Measurements from ENCODE around the gene DYNLRB1. TPM values are rescaled to one million over a fixed set of nuclear protein-coding genes. Genes with fewer than 3 reads are reported as not detected.
A peak's percentile ranks its signal among the peaks of the same experiment; 100 is the strongest.
"Not testable (repeated sequence)": the region's sequence is repeated elsewhere in the genome, so short reads cannot be mapped to it uniquely, and the experiment has no call there.

The DYNLRB1 gene
- total RNA-seq, 6 donors from 2014 or later = 77.5 to 156 (median 122) TPM

DNA sequence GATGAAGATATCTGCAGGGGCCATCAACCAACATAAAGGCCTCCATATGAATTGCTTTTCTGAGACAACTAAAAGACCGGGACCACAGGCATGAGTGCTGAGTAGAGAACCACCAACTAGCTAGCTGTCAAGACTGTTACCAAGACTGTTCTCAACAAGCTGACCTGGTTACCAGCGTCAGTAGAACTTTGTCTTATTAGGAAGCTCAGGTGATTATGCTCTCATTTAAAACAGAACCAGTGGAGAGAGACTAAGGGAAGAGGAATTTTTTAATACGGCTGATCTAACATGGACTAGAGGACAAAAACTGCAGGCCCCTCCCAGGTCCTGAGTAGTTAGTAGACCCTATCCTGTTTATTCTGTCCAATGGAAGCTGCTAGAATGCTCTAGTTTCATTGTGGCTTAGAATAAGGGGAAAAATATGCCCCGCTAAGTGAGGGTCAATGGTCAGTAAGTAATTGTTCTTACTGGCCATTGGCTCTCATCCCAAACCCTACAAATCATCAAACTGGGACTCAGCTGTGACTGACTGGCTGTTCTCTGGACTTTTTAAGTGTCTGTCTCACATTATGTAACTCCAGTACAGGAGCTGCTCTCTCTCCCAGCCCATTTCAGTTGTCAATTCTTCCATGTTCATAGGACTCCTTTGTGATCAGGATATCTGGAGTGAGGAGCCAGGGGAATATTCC lies 3.8 kb upstream of the DYNLRB1 start:
- peaks cover 3 to 31% (median 20%) of the 10 kb centered on the region in 4 donors for H3K4me1 ChIP-seq
- DNase-seq (no peak), ATAC-seq (ENCODE audit: low FRiP score in 2 of 2) (no peak)
- H3K9me3 ChIP-seq = no peaks in the 10 kb centered on the region
- 83 to 89% methylated on average over 4 of the region's 4 CpGs for WGBS, 2 donors
- H3K27me3 ChIP-seq = no peaks in the 10 kb centered on the region
- H3K27ac ChIP-seq = peak overlapping the region in 3 of 4 donors; percentile 5 to 64 (median 44)
- H3K36me3 ChIP-seq = peaks cover 0 to 33% (median 11%) of the 10 kb centered on the region in 4 donors
- TF ChIP-seq POLR2A (IDR thresholded peaks at IDR 0.05) (no peak), POLR2AphosphoS5 (IDR thresholded peaks at IDR 0.05) (no peak), EP300 (IDR thresholded peaks at IDR 0.05) (no peak)
- TF ChIP-seq, protein P1, sequence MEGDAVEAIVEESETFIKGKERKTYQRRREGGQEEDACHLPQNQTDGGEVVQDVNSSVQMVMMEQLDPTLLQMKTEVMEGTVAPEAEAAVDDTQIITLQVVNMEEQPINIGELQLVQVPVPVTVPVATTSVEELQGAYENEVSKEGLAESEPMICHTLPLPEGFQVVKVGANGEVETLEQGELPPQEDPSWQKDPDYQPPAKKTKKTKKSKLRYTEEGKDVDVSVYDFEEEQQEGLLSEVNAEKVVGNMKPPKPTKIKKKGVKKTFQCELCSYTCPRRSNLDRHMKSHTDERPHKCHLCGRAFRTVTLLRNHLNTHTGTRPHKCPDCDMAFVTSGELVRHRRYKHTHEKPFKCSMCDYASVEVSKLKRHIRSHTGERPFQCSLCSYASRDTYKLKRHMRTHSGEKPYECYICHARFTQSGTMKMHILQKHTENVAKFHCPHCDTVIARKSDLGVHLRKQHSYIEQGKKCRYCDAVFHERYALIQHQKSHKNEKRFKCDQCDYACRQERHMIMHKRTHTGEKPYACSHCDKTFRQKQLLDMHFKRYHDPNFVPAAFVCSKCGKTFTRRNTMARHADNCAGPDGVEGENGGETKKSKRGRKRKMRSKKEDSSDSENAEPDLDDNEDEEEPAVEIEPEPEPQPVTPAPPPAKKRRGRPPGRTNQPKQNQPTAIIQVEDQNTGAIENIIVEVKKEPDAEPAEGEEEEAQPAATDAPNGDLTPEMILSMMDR (IDR thresholded peaks at IDR 0.05) = no peak
- H3K4me3 ChIP-seq = no peak overlapping the region

DNA sequence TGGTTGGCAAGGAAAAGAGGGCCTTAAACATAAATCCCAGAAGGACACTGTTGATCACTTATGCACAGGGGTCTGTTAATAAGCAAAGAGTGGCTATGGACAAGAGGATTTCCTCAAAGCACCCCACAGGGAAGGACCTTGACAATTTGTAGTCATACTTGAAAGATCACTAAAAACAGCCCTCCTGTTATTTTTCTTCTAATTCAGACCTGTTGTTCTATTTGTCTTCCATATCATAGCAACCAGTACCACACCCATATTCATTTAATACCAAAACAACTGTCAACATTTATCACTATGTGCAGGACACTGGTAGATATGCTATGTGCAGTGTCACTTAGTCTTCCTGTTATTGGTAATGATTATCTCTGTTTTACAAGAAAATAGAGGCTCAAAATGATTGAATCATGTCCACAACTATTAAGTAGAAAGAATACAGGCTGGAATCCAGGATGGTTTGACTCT lies 3.2 kb upstream of the DYNLRB1 start:
- no peaks in the 10 kb centered on the region for H3K9me3 ChIP-seq
- H3K27me3 ChIP-seq = no peaks in the 10 kb centered on the region
- H3K4me1 ChIP-seq = peaks cover 6 to 37% (median 24%) of the 10 kb centered on the region in 4 donors
- ATAC-seq (ENCODE audit: low FRiP score in 2 of 2) (no peak), DNase-seq (no peak)
- H3K27ac ChIP-seq = peak overlapping the region in 3 of 4 donors; percentile 5 to 64 (median 44)
- no peak overlapping the region for H3K4me3 ChIP-seq
- peaks cover 0 to 28% (median 7%) of the 10 kb centered on the region in 4 donors for H3K36me3 ChIP-seq
- TF ChIP-seq, protein P1 (IDR thresholded peaks at IDR 0.05) = no peak

DNA sequence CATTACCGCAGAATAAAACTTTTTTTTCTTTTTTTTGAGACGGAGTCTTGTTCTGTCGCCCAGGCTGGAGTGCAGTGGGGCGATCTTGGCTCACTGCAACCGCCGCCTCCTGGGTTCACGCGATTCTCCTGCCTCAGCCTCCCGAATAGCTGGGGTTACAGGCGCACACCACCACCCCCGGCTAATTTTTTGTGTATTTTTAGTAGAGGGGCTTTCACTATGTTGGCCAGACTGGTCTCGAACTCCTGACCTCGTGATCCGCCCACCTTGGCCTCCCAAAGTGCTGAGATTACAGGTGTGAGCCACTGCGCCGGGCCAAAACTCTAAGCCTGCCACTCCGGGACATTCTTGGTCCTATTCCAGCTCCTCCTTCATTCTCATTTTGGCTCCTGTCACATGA lies 2.2 kb upstream of the DYNLRB1 start:
- not testable (repeated sequence) for H3K27ac ChIP-seq; DNase-seq; ATAC-seq (ENCODE audit: low FRiP score in 2 of 2); H3K4me3 ChIP-seq; H3K9me3 ChIP-seq; H3K27me3 ChIP-seq
- 91 to 95% methylated on average over 17 of the region's 17 CpGs for WGBS, 2 donors
- peaks cover 0 to 22% (median 3%) of the 10 kb centered on the region in 4 donors for H3K36me3 ChIP-seq
- H3K4me1 ChIP-seq = peaks cover 10 to 47% (median 24%) of the 10 kb centered on the region in 4 donors

DNA sequence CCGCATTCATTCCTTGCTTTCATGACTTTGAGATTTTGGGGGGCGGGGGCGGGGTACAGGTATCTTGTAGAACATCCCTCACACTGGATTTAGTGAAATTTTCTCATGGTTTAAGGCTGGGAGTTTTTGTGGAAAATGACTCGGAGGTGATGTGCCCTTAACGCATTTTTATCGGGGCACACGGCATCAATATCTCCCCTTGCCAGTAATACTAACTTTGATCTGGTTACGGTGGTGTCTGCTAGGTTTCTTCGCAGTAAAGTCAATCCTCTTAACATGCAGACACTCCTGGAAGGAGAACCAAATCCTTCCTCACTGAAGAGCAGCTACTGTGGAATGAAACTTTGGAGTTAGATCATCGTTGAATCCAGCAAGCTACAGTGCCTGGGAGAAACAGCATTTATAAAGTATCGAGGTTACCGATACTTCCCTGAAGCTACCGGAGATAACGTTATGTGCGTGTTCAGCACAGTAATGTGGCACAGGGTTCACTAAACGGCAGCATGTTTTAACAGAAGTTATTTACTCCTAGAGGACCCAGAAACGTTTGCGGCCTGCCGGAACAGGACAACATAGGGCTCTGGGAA lies 1.2 kb upstream of the DYNLRB1 start:
- no peaks in the 10 kb centered on the region for H3K27me3 ChIP-seq
- 22 to 27% methylated on average over 19 of the region's 19 CpGs for WGBS, 2 donors
- no peak for ATAC-seq (ENCODE audit: low FRiP score in 2 of 2)
- peak overlapping the region; percentile 89 to 98 (median 96) for H3K27ac ChIP-seq
- no peak for DNase-seq
- peak overlapping the region; percentile 60 to 77 (median 63) for H3K4me3 ChIP-seq
- peaks cover 13 to 48% (median 24%) of the 10 kb centered on the region in 4 donors for H3K4me1 ChIP-seq
- H3K9me3 ChIP-seq = no peaks in the 10 kb centered on the region
- no peak for TF ChIP-seq POLR2AphosphoS5 (IDR thresholded peaks at IDR 0.05)
- no peak for TF ChIP-seq EP300 (IDR thresholded peaks at IDR 0.05)
- TF ChIP-seq, protein P1 (IDR thresholded peaks at IDR 0.05) = no peak
- TF ChIP-seq POLR2A (IDR thresholded peaks at IDR 0.05) = no peak
- H3K36me3 ChIP-seq = peaks cover 0 to 22% (median 3%) of the 10 kb centered on the region in 4 donors

DNA sequence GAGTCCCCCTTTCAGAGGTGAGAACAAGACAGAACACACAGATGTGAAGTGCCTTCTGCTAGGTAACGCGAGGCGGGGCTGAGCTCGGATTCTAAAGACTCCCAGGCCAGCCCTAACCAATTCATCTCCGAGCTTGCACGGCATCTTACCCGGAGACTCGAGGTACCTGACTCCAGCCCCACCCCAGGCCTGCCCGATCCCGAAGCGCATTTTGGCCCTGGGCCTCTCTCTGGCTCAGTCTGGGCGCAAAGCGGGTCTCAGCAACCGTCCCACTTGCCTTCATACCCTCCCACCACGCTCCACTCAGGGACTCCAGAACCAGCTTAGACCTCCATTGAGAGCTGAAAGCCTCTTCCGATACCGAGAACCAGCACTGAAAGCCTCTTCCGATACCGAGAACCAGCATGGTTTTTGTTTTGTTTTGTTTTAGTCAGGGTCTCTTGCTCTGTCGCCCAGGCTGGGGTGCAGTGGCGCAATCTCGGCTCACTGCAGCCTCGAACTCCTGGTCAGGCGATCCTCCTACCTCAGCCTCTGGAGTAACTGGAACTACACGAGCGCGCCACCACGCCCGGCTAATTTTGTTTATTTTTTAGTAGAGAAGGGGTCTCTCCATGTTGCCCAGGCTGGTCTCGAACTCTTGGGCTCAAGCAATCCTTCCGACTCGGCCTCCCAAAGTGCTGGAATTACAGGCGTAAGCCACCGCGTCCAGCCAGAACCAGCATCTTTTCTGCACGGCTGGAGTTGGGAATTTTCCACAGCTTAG lies 557 bp upstream of the DYNLRB1 start:
- Histone ChIP-seq H3K9me3 (no peaks in the 10 kb centered on the region), H3K4me3 (peak overlapping the region; percentile 60 to 77 (median 63)), H3K27ac (peak overlapping the region; percentile 89 to 98 (median 96)), H3K4me1 (peaks cover 15 to 48% (median 24%) of the 10 kb centered on the region in 4 donors), H3K36me3 (peaks cover 0 to 22% (median 3%) of the 10 kb centered on the region in 4 donors), H3K27me3 (no peaks in the 10 kb centered on the region)
- ATAC-seq (ENCODE audit: low FRiP score in 2 of 2) (peak; percentile 55 to 94), DNase-seq (peak in 1 of 2 donors; percentile 86)
- 1 to 4% methylated on average over 36 of the region's 36 CpGs for WGBS, 2 donors
- TF ChIP-seq POLR2A (IDR thresholded peaks at IDR 0.05) = no peak
- no peak for TF ChIP-seq EP300 (IDR thresholded peaks at IDR 0.05)
- TF ChIP-seq, protein P1 (IDR thresholded peaks at IDR 0.05) = no peak
- peak in 1 of 2 donors; percentile 29 for TF ChIP-seq POLR2AphosphoS5 (IDR thresholded peaks at IDR 0.05)
